Measurements from ENCODE around the gene PRCP. TPM values are rescaled to one million over a fixed set of nuclear protein-coding genes. Genes with fewer than 3 reads are reported as not detected.

The PRCP gene
- total and polyA plus RNA-seq, 8 donors: 7.9 to 37.8 (median 21.2) TPM

GRCh38 chr11:82854242-82854641 is 46.0 kb downstream of the PRCP start:
- Histone ChIP-seq H3K4me1 (no peaks in the 10 kb centered on the region), H3K27me3 (no peaks in the 10 kb centered on the region), H3K27ac (no peak overlapping the region), H3K9me3 (no peaks in the 10 kb centered on the region), H3K36me3 (no peaks in the 10 kb centered on the region), H3K4me3 (no peak overlapping the region)
- ATAC-seq (no peak), DNase-seq (no peak), FAIRE-seq (no peak)
- no peak for TF ChIP-seq CTCF (IDR thresholded peaks at IDR 0.05)
- intact Hi-C loops (cut with DNase I): loop anchor here in 1 of 3 donors (10.0 kb wide), 1 partner anchor 129 kb away; no protein-coding TSS in a partner anchor

GRCh38 chr11:82848829-82849228 is 51.4 kb downstream of the PRCP start:
- TF ChIP-seq CTCF (IDR thresholded peaks at IDR 0.05): no peak
- no peak for DNase-seq
- Histone ChIP-seq H3K27ac (no peak overlapping the region), H3K36me3 (no peaks in the 10 kb centered on the region), H3K9me3 (no peaks in the 10 kb centered on the region), H3K4me1 (no peaks in the 10 kb centered on the region), H3K4me3 (no peak overlapping the region), H3K27me3 (no peaks in the 10 kb centered on the region)
- intact Hi-C loops (cut with DNase I): no loop called here
- ATAC-seq: no peak
- FAIRE-seq: no peak

GRCh38 chr11:82845356-82846353 is 54.6 kb downstream of the PRCP start:
- Histone ChIP-seq H3K27me3 (no peaks in the 10 kb centered on the region), H3K4me1 (no peaks in the 10 kb centered on the region), H3K9me3 (no peaks in the 10 kb centered on the region), H3K36me3 (no peaks in the 10 kb centered on the region), H3K27ac (no peak overlapping the region), H3K4me3 (no peak overlapping the region)
- no peak for TF ChIP-seq CTCF (IDR thresholded peaks at IDR 0.05)
- WGBS, 2 donors: 83 to 87% methylated on average over 7 of the region's 7 CpGs
- ATAC-seq (no peak), DNase-seq (no peak), FAIRE-seq (no peak)
- intact Hi-C loops (cut with DNase I): no loop called here

- DNase-seq (no peak), FAIRE-seq (no peak)
- 73 to 80% methylated on average over 6 of the region's 6 CpGs for WGBS, 2 donors
These were observed 57.0 kb downstream of the PRCP start for GRCh38 chr11:82843057-82843795.

More at GRCh38 chr11:82843057-82843795, 57.0 kb downstream of the PRCP start:
- no peak overlapping the region for H3K27ac ChIP-seq
- no peak overlapping the region for H3K4me3 ChIP-seq
- no peaks in the 10 kb centered on the region for H3K4me1 ChIP-seq
- intact Hi-C loops (cut with DNase I): no loop called here
- no peak for TF ChIP-seq CTCF (IDR thresholded peaks at IDR 0.05)
- no peaks in the 10 kb centered on the region for H3K9me3 ChIP-seq
- peaks cover 0 to 6% (median 0%) of the 10 kb centered on the region in 3 donors for H3K36me3 ChIP-seq
- H3K27me3 ChIP-seq: no peaks in the 10 kb centered on the region
- ATAC-seq: no peak

All from pancreas (tissue), 10 donors.